ENCODE data around the gene UBLCP1. TPM values are rescaled to one million over a fixed set of nuclear protein-coding genes. Genes with fewer than 3 reads are reported as not detected.

Gene UBLCP1
- 10 to 100 TPM; 41.8 to 44.4 TPM for total RNA-seq
- 59.0 TPM for polyA plus RNA-seq

- CTCF ChIA-PET: interaction anchor here (0.7 to 1.1 kb wide), 4 partner anchors 16 to 1157 kb away, joined by 3 to 5 read pairs (median 3); no protein-coding TSS in a partner anchor
- POLR2A ChIA-PET: interaction anchor here (1.1 to 1.4 kb wide), 2 partner anchors 55 to 149 kb away, joined by 3 to 5 read pairs; no protein-coding TSS in a partner anchor
- Mint-ChIP-seq H3K9me3 (peaks cover 0 to 4% (median 3%) of the 10 kb centered on the region in 5 donors), H3K36me3 (peaks cover 9 to 30% (median 14%) of the 10 kb centered on the region in 3 donors), H3K27me3 (no peaks in the 10 kb centered on the region), H3K27ac (peak within 1 kb of the TSS; percentile 94 to 100 (median 99)), H3K4me3 (peak within 1 kb of the TSS; percentile 93 to 99 (median 97)), H3K4me1 (peaks cover 44 to 62% (median 59%) of the 10 kb centered on the region in 3 donors)
- H3K27me3 ChIP-seq (ENCODE audit: insufficient read depth, low read length, poor library complexity, severe bottlenecking): no peaks in the 10 kb centered on the region
- DNase-seq: peak; percentile 59 to 85 (median 82)
- no peaks in the 10 kb centered on the region for H3K36me3 ChIP-seq (ENCODE audit: insufficient read depth, low read length)
- no peaks in the 10 kb centered on the region for H3K9me3 ChIP-seq (ENCODE audit: low read length)
- H3K4me3 ChIP-seq (ENCODE audit: low read length): peak within 1 kb of the TSS; percentile 96
- H3K4me1 ChIP-seq (ENCODE audit: insufficient read depth, low read length): peaks cover 23% of the 10 kb centered on the region
- peak within 1 kb of the TSS; percentile 97 for H3K27ac ChIP-seq (ENCODE audit: low read depth, low read length)
Observed at GRCh38 chr5:159262859-159263568, at the start of gene UBLCP1. Gene UBLCP1, plus strand, starts transcription at chr5:159263290. Its CDS starts 5,626 bp downstream, at chr5:159268916.

GRCh38 chr5:159214486-159215271 is 48.4 kb upstream of the UBLCP1 start:
- Mint-ChIP-seq H3K36me3 (peaks cover 0 to 2% (median 0%) of the 10 kb centered on the region in 3 donors), H3K9me3 (no peaks in the 10 kb centered on the region), H3K27me3 (peaks cover 9 to 10% of the 10 kb centered on the region in 2 donors), H3K4me1 (peaks cover 15 to 17% (median 16%) of the 10 kb centered on the region in 3 donors), H3K4me3 (peak overlapping the region in 1 of 7 donors; percentile 32), H3K27ac (peak overlapping the region in 1 of 8 donors; percentile 32)
- no peak overlapping the region for H3K4me3 ChIP-seq (ENCODE audit: low read length)
- DNase-seq: no peak
- H3K4me1 ChIP-seq (ENCODE audit: insufficient read depth, low read length): peaks cover 9% of the 10 kb centered on the region
- H3K36me3 ChIP-seq (ENCODE audit: insufficient read depth, low read length): no peaks in the 10 kb centered on the region
- CTCF ChIA-PET: interaction anchor here (1.3 kb wide), 1 partner anchor 16 kb away, joined by 4 read pairs; no protein-coding TSS in a partner anchor
- no peaks in the 10 kb centered on the region for H3K27me3 ChIP-seq (ENCODE audit: insufficient read depth, low read length, poor library complexity, severe bottlenecking)
- H3K27ac ChIP-seq (ENCODE audit: low read depth, low read length): no peak overlapping the region
- POLR2A ChIA-PET: interaction anchor here (0.5 kb wide), 1 partner anchor 10 kb away, joined by 5 read pairs; no protein-coding TSS in a partner anchor
- no peaks in the 10 kb centered on the region for H3K9me3 ChIP-seq (ENCODE audit: low read length)

DNA sequence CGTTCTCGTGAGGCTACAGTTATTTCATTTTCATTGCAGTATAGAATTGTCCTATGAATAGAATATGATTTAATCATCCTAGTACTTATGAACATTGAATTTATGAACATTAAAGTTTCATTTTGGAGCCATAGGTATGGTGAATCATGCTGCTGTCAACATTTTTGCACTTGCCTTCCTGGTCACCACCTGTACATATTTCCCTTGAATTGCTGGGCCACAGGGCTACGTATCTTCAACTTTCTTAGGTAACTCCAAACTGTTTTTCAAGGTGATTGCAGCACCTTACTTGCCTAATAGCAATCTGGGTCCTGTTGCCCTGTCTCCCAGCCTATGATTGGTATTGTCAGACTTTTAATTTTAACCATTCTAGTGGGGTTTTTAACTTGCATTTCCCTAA is 47.2 kb upstream of the UBLCP1 start:
- Histone ChIP-seq H3K4me3 (ENCODE audit: low read length) (no peak overlapping the region), H3K27me3 (ENCODE audit: insufficient read depth, low read length, poor library complexity, severe bottlenecking) (no peaks in the 10 kb centered on the region), H3K27ac (ENCODE audit: low read depth, low read length) (no peak overlapping the region), H3K9me3 (ENCODE audit: low read length) (no peaks in the 10 kb centered on the region), H3K4me1 (ENCODE audit: insufficient read depth, low read length) (no peaks in the 10 kb centered on the region), H3K36me3 (ENCODE audit: insufficient read depth, low read length) (no peaks in the 10 kb centered on the region)
- Mint-ChIP-seq H3K4me1 (peaks cover 8 to 13% (median 12%) of the 10 kb centered on the region in 3 donors), H3K4me3 (no peak overlapping the region), H3K27me3 (peaks cover 7 to 12% of the 10 kb centered on the region in 2 donors), H3K9me3 (no peaks in the 10 kb centered on the region), H3K27ac (no peak overlapping the region), H3K36me3 (no peaks in the 10 kb centered on the region)
- DNase-seq: no peak
- ChIA-PET POLR2A (no interaction called here), CTCF (interaction anchor here (1.3 kb wide), 1 partner anchor 18 kb away, joined by 4 read pairs; no protein-coding TSS in a partner anchor)

- Histone ChIP-seq H3K27me3 (ENCODE audit: insufficient read depth, low read length, poor library complexity, severe bottlenecking) (no peaks in the 10 kb centered on the region), H3K36me3 (ENCODE audit: insufficient read depth, low read length) (no peaks in the 10 kb centered on the region), H3K9me3 (ENCODE audit: low read length) (no peaks in the 10 kb centered on the region), H3K4me1 (ENCODE audit: insufficient read depth, low read length) (no peaks in the 10 kb centered on the region), H3K4me3 (ENCODE audit: low read length) (no peak overlapping the region), H3K27ac (ENCODE audit: low read depth, low read length) (no peak overlapping the region)
- Mint-ChIP-seq H3K27me3 (peaks cover 7 to 12% of the 10 kb centered on the region in 2 donors), H3K27ac (no peak overlapping the region), H3K4me1 (peaks cover 8 to 13% (median 12%) of the 10 kb centered on the region in 3 donors), H3K4me3 (no peak overlapping the region), H3K9me3 (no peaks in the 10 kb centered on the region), H3K36me3 (no peaks in the 10 kb centered on the region)
- ChIA-PET CTCF (no interaction called here), POLR2A (no interaction called here)
- DNase-seq: no peak
Observed at GRCh38 chr5:159216454-159216853, 46.6 kb upstream of the UBLCP1 start.

DNA sequence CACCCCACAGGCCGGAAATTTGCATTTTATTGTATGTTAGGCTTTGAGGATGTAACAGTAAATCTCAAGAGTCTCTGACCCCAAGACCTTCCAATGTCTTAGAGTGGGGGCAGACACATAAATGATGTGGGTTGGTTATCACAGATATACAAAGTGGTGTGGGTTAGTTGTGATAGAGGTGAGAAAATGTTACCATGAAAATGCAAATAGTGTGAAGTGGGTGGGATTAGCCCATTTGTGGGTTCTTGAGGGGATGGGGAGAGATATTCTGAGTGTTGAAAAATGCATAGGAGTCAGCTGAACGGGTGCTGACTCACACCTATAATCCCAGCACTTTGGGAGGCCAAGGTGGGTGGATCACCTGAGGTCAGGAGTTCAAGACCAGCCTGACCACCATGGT is 45.9 kb upstream of the UBLCP1 start:
- Histone ChIP-seq H3K27me3 (ENCODE audit: insufficient read depth, low read length, poor library complexity, severe bottlenecking) (no peaks in the 10 kb centered on the region), H3K4me1 (ENCODE audit: insufficient read depth, low read length) (no peaks in the 10 kb centered on the region), H3K4me3 (ENCODE audit: low read length) (no peak overlapping the region), H3K9me3 (ENCODE audit: low read length) (no peaks in the 10 kb centered on the region), H3K36me3 (ENCODE audit: insufficient read depth, low read length) (no peaks in the 10 kb centered on the region), H3K27ac (ENCODE audit: low read depth, low read length) (no peak overlapping the region)
- no peaks in the 10 kb centered on the region for H3K9me3 Mint-ChIP-seq
- CTCF ChIA-PET: no interaction called here
- H3K4me1 Mint-ChIP-seq: peaks cover 8 to 13% (median 12%) of the 10 kb centered on the region in 3 donors
- peak in 1 of 5 donors; percentile 10 for DNase-seq
- H3K27me3 Mint-ChIP-seq: peaks cover 7 to 12% of the 10 kb centered on the region in 2 donors
- H3K27ac Mint-ChIP-seq: no peak overlapping the region
- POLR2A ChIA-PET: no interaction called here
- H3K4me3 Mint-ChIP-seq: no peak overlapping the region
- H3K36me3 Mint-ChIP-seq: no peaks in the 10 kb centered on the region

GRCh38 chr5:159218595-159219023 is 44.5 kb upstream of the UBLCP1 start:
- Mint-ChIP-seq H3K27ac (no peak overlapping the region), H3K4me1 (peaks cover 8 to 13% (median 12%) of the 10 kb centered on the region in 3 donors), H3K27me3 (peaks cover 4 to 12% of the 10 kb centered on the region in 2 donors), H3K36me3 (peaks cover 0 to 2% (median 0%) of the 10 kb centered on the region in 3 donors), H3K4me3 (no peak overlapping the region), H3K9me3 (no peaks in the 10 kb centered on the region)
- DNase-seq: no peak
- Histone ChIP-seq H3K27me3 (ENCODE audit: insufficient read depth, low read length, poor library complexity, severe bottlenecking) (no peaks in the 10 kb centered on the region), H3K27ac (ENCODE audit: low read depth, low read length) (no peak overlapping the region), H3K9me3 (ENCODE audit: low read length) (no peaks in the 10 kb centered on the region), H3K4me1 (ENCODE audit: insufficient read depth, low read length) (no peaks in the 10 kb centered on the region), H3K36me3 (ENCODE audit: insufficient read depth, low read length) (no peaks in the 10 kb centered on the region), H3K4me3 (ENCODE audit: low read length) (no peak overlapping the region)
- ChIA-PET CTCF (no interaction called here), POLR2A (interaction anchor here (0.6 kb wide), 1 partner anchor 69 kb away, joined by 4 read pairs; no protein-coding TSS in a partner anchor)

DNA sequence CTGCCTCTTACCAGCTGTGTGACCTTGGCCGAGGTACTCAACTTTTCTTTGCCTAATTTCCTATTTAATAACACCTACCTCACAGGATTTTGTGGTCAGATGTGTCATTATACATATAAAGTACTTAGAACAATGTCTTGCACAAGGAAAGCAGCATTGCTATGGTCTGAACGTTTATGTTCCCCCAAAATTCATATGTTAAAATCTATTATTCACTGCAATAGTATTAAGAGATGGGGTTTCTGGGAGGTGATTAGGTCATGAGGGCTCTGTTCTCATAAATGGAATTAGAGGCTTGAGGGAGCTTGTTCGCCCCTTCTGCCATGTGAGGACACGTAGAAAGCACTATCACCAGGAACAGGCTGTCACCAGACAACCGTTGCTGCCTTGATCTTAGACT is 42.9 kb upstream of the UBLCP1 start:
- peaks cover 0 to 2% (median 0%) of the 10 kb centered on the region in 3 donors for H3K36me3 Mint-ChIP-seq
- CTCF ChIA-PET: no interaction called here
- no peaks in the 10 kb centered on the region for H3K9me3 Mint-ChIP-seq
- Histone ChIP-seq H3K4me3 (ENCODE audit: low read length) (no peak overlapping the region), H3K36me3 (ENCODE audit: insufficient read depth, low read length) (no peaks in the 10 kb centered on the region), H3K9me3 (ENCODE audit: low read length) (no peaks in the 10 kb centered on the region), H3K27ac (ENCODE audit: low read depth, low read length) (no peak overlapping the region), H3K4me1 (ENCODE audit: insufficient read depth, low read length) (no peaks in the 10 kb centered on the region), H3K27me3 (ENCODE audit: insufficient read depth, low read length, poor library complexity, severe bottlenecking) (no peaks in the 10 kb centered on the region)
- H3K27ac Mint-ChIP-seq: no peak overlapping the region
- no peak overlapping the region for H3K4me3 Mint-ChIP-seq
- no peak for DNase-seq
- POLR2A ChIA-PET: no interaction called here
- H3K27me3 Mint-ChIP-seq: peaks cover 4 to 6% of the 10 kb centered on the region in 2 donors
- peaks cover 8 to 13% (median 12%) of the 10 kb centered on the region in 3 donors for H3K4me1 Mint-ChIP-seq

Data from CD8-positive, alpha-beta memory T cell (primary cell).